ENCODE data around the gene MAK. TPM values are rescaled to one million over a fixed set of nuclear protein-coding genes. Genes with fewer than 3 reads are reported as not detected.

MAK gene
- total RNA-seq, 2 donors from 2014 or later: 0.18 to 0.35 TPM

- Histone ChIP-seq H3K4me3 (ENCODE audit: low read length) (no peak overlapping the region), H3K36me3 (ENCODE audit: control insufficient read depth, insufficient read depth, low read length) (no peaks in the 10 kb centered on the region), H3K27me3 (ENCODE audit: control insufficient read depth, insufficient read depth, low read length, poor library complexity, severe bottlenecking) (no peaks in the 10 kb centered on the region), H3K9ac (ENCODE audit: extremely low read depth, low read length, poor library complexity, severe bottlenecking) (no peak overlapping the region), H3K27ac (ENCODE audit: low read depth, low read length) (no peak overlapping the region), H3K9me3 (ENCODE audit: control insufficient read depth, low read length) (no peaks in the 10 kb centered on the region), H3K4me1 (ENCODE audit: control insufficient read depth, insufficient read depth, low read length) (no peaks in the 10 kb centered on the region)
- no peaks in the 10 kb centered on the region for H3K27me3 Mint-ChIP-seq (ENCODE audit: insufficient read depth)
- no peaks in the 10 kb centered on the region for H3K36me3 Mint-ChIP-seq (ENCODE audit: low read depth)
- no peaks in the 10 kb centered on the region for H3K4me1 Mint-ChIP-seq
- no peak overlapping the region for H3K4me3 Mint-ChIP-seq
- H3K27ac Mint-ChIP-seq: no peak overlapping the region
- no peak for DNase-seq
- 80 to 95% methylated on average over 3 to 4 of the region's 4 CpGs for WGBS, 2 experiments (ENCODE audit: insufficient coverage in 1 of 2, insufficient read length in 1 of 2)
- H3K9me3 Mint-ChIP-seq: no peaks in the 10 kb centered on the region
- no peak for TF ChIP-seq CTCF (conservative IDR thresholded peaks at IDR 0.05)
Measured at GRCh38 chr6:10862361-10862760, 24.0 kb upstream of the MAK start.

- no peaks in the 10 kb centered on the region for H3K27me3 Mint-ChIP-seq (ENCODE audit: insufficient read depth)
- no peaks in the 10 kb centered on the region for H3K9me3 ChIP-seq (ENCODE audit: control insufficient read depth, low read length)
- no peaks in the 10 kb centered on the region for H3K27me3 ChIP-seq (ENCODE audit: control insufficient read depth, insufficient read depth, low read length, poor library complexity, severe bottlenecking)
- WGBS, 2 experiments (ENCODE audit: insufficient coverage in 1 of 2, insufficient read length in 1 of 2): 87 to 100% methylated on average over 1 to 2 of the region's 2 CpGs
- H3K27ac Mint-ChIP-seq: no peak overlapping the region
- no peaks in the 10 kb centered on the region for H3K4me1 Mint-ChIP-seq
- no peak for DNase-seq
- H3K36me3 Mint-ChIP-seq (ENCODE audit: low read depth): no peaks in the 10 kb centered on the region
- H3K4me3 ChIP-seq (ENCODE audit: low read length): no peak overlapping the region
- no peak overlapping the region for H3K9ac ChIP-seq (ENCODE audit: extremely low read depth, low read length, poor library complexity, severe bottlenecking)
- no peak for TF ChIP-seq CTCF (conservative IDR thresholded peaks at IDR 0.05)
- no peak overlapping the region for H3K27ac ChIP-seq (ENCODE audit: low read depth, low read length)
- no peaks in the 10 kb centered on the region for H3K9me3 Mint-ChIP-seq
- H3K36me3 ChIP-seq (ENCODE audit: control insufficient read depth, insufficient read depth, low read length): no peaks in the 10 kb centered on the region
- no peaks in the 10 kb centered on the region for H3K4me1 ChIP-seq (ENCODE audit: control insufficient read depth, insufficient read depth, low read length)
- H3K4me3 Mint-ChIP-seq: no peak overlapping the region
Measured at GRCh38 chr6:10861086-10861485, 22.7 kb upstream of the MAK start.

GRCh38 chr6:10857259-10857658 lies 18.9 kb upstream of the MAK start:
- no peak for TF ChIP-seq CTCF (conservative IDR thresholded peaks at IDR 0.05)
- no peaks in the 10 kb centered on the region for H3K4me1 Mint-ChIP-seq
- H3K27ac ChIP-seq (ENCODE audit: low read depth, low read length): no peak overlapping the region
- H3K36me3 Mint-ChIP-seq (ENCODE audit: low read depth): peaks cover 3% of the 10 kb centered on the region
- no peak overlapping the region for H3K4me3 ChIP-seq (ENCODE audit: low read length)
- no peak for DNase-seq
- H3K9me3 Mint-ChIP-seq: peaks cover 30% of the 10 kb centered on the region
- WGBS, 2 experiments (ENCODE audit: insufficient coverage in 1 of 2, insufficient read length in 1 of 2): 97% methylated on average over 1 of the region's 2 CpGs; no CpG with 5 or more reads in 1 of the 2 experiments
- H3K27ac Mint-ChIP-seq: no peak overlapping the region
- H3K27me3 Mint-ChIP-seq (ENCODE audit: insufficient read depth): no peaks in the 10 kb centered on the region
- no peak overlapping the region for H3K9ac ChIP-seq (ENCODE audit: extremely low read depth, low read length, poor library complexity, severe bottlenecking)
- H3K36me3 ChIP-seq (ENCODE audit: control insufficient read depth, insufficient read depth, low read length): no peaks in the 10 kb centered on the region
- H3K4me1 ChIP-seq (ENCODE audit: control insufficient read depth, insufficient read depth, low read length): no peaks in the 10 kb centered on the region
- H3K9me3 ChIP-seq (ENCODE audit: control insufficient read depth, low read length): peaks cover 21% of the 10 kb centered on the region
- H3K4me3 Mint-ChIP-seq: no peak overlapping the region
- no peaks in the 10 kb centered on the region for H3K27me3 ChIP-seq (ENCODE audit: control insufficient read depth, insufficient read depth, low read length, poor library complexity, severe bottlenecking)
